Measurements from ENCODE around the gene FARP1.

- TF ChIP-seq CTCF (IDR thresholded peaks at IDR 0.05) (no peak), POLR2A (IDR thresholded peaks at IDR 0.05) (no peak)
Measured at GRCh38 chr13:98338310-98338709, 195.4 kb downstream of the FARP1 start.
